Kidney capillary endothelial cell (primary cell): ENCODE data around the gene NPR2.

Source experiments
- DNase-seq: peaks from one replicate; pipeline ENCODE4 v3.0.0-alpha.2; 2018; ENCODE audit warnings: low spot score

NPR2 gene

DNA sequence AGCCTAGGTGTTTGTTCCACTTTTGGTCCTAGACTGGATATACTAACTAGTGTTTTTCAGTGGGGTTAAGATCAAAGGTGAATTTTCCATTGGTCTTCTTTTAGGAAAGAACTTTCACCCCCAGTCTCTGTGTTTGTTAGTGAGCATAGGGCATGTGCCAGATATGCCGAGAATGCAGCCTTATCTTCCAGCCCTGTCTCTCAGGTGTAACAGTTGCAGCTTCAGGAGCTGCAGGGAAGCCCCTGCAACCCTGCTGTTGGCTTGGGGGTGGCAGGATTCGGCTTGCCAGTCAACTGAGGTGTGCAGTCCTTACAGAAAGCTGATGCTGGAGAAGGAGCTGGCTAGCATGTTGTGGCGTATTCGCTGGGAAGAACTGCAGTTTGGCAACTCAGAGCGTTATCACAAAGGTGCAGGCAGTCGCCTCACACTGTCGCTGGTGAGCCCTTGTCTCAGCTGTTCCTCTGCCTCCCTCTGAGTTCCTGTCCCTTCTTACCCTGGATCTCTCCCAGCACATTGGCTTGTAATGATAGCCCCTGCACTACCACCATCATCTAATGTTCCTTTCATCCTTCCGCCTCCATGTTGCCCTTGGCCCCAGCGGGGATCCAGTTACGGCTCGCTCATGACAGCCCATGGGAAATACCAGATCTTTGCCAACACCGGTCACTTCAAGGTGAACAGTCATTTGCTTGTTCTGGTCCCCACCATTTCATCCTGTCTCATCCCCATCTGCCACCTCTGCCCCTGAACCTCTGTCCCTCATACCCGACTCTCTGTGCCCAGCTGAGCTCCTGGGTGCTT, 10.1 kb downstream of the NPR2 start:
- DNase-seq = no peak

DNA sequence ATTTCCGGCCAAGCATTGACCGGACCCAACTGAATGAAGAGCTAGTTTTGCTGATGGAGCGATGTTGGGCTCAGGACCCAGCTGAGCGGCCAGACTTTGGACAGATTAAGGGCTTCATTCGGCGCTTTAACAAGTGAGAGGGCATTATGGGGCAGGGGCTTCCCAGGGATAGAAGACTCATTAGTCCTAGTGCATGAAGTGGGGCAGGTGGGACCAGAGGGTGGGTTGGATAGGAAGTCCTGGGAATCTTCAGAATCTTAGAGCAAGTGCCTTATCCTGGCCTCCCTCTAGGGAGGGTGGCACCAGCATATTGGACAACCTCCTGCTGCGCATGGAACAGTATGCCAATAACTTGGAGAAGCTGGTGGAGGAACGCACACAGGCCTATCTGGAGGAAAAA, 14.7 kb downstream of the NPR2 start:
- DNase-seq = no peak

DNA sequence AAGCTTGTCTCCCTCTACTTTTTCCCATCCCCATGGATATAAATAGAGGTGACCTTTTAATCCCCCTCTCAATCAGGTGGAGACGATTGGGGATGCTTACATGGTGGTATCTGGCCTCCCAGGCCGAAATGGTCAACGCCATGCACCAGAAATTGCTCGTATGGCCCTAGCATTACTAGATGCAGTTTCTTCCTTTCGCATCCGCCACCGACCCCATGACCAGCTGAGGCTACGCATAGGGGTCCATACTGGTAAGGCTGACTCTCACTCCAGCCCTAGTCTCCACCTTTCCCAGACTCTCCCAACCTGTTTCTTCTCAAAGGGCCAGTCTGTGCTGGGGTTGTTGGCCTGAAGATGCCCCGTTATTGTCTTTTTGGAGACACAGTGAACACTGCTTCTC, 17.0 kb downstream of the NPR2 start:
- no peak for DNase-seq

DNA sequence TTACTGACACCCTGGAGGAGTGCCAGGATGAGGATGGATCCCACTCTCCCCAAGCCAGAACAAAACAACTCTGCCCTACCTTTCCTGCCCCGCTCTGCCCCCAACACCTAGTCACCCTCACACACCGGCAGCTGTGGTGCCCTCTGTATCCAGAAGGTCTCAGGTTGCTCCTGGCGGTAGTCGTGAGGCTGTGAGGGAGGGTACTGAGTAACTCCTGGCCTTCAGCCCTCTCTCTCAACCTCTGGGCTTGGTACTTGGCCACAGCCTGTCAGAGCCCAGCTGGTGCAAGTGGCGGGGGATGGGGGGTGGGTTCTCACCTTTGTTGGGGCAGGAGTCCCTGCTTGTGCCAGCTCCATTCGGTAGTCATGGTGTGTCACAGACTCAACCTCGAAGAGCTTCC, 18.7 kb downstream of the NPR2 start:
- DNase-seq = no peak

DNA sequence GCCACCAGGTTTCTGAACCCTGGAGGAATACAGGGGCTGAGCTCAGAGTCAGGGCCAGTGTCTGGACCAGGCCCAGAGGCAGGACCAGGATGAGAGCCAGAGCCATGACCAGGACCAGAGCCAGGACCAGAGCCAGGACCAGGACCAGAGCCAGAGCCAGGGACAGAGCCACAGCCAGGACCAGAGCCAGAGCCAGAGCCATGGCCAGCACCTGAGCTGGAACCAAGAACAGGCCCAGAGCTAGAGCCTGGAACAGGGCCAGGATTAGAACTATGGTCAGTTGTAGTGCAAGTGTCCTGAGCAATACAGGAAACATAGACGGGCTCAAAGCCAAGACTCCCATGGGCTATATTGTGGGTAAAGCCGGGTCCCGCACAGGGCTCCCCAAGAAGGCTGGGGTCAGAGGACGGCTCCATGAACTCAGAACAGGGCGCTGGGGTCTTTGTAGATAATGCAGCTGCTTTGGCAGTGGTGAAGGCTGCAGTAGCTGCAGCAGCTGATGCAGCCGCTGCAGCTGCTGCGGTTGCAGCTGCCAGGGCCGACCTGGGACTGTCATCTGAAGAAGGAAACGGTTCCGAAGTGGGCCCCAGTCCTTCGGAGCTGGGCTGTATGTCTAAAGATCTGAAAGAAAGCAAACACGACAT, 20.1 kb downstream of the NPR2 start:
- no peak for DNase-seq

DNA sequence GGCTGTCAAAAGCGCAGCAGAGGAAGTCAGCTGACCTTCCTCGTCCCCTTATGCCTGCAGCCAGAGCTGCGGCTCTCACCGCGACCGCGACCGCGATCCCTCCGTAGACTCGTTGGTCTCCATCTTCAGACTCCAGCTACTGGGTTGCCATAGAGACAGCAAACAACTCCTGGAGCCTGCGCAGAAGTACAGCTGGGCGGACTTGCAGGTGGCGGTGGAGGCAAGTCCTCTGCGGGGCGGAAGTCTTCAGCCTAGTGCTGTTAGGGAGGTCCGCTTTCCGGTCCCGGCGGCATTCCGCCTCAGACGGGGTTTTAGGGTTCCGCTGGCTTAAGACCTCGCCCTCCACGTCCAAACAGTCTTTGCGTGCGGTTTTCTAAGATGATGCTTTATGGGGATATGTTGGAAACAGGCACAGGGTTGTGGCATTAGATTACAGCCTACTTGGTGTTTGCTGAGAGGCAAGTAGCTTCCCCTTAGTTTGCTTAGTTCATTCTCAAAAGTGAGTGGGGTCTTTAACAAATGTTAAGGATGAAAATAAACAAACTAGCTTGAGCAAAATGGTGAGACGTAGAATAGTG, 20.7 kb downstream of the NPR2 start, which contains the start of gene SPAG8:
Gene SPAG8, minus strand, starts transcription at position 238 of the 578 bp plus-strand sequence. Its CDS starts 115 bp downstream, at position 123.
- peak; percentile 92 for DNase-seq

DNA sequence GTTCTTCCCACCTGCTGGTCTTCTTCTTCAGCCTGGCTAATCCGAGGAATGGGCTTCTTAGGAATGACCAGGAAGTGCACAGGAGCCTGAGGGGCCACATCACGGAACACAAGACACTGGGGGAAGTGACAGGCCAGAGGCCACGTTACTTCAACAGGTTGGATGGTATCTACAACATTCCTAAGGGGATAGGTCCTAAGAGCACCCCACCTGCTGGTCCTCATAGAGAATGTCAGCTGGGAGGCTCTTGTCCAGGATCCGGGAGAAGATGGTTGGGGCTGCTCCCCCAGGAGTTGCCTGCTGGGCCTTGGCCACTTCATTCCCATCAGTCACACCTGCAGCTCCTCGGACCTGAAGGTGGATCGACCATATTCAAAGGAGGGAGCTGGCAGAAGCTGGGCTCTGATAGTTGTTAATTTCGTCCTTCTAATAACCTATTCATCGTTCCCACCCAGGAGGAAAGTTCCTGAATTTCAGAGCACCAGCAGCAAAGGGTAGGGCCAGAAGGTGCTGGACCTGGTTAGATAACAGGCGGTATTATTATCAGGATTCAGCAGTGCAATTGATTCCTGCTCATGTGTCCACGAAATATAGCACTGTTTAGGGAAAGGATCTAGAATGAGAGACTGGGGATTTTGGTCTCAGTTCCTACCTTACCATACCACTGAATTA, 22.2 kb downstream of the NPR2 start:
- DNase-seq = no peak

DNA sequence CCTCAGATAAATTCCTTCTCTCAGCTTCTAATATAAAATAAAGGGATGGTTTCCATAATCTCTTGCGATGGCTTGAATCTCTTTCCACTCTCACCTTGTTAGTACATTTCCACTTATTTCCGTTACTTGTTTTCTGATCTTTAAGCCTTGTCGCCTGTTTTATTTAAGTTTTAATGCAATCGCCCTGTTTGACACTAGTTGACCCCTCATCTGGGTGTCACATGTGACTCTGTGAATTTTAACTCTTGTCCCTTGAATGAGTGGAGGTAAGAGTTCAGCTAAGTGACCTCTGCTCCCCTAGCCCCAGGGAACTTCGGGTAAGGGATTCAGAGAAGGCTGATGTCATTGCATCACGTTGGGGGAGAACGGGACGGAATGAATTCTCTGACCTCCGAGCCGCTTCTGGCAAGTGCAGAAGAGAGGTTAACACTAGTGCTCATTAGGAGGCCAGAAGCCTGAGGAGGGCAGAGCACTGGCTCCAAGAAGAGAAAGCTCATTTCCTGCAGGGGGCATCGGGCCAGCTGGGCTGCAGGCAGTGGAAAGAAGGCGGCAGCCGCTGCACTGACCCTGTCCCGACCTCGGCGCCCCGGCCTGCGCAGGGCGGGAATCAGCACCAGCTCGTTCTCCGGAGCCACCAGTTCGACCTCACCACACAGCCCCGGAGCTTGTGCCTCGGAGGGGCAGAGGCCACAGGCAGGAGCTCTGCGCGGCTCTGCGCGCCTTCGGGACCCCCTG, 22.9 kb downstream of the NPR2 start:
- DNase-seq = no peak

DNA sequence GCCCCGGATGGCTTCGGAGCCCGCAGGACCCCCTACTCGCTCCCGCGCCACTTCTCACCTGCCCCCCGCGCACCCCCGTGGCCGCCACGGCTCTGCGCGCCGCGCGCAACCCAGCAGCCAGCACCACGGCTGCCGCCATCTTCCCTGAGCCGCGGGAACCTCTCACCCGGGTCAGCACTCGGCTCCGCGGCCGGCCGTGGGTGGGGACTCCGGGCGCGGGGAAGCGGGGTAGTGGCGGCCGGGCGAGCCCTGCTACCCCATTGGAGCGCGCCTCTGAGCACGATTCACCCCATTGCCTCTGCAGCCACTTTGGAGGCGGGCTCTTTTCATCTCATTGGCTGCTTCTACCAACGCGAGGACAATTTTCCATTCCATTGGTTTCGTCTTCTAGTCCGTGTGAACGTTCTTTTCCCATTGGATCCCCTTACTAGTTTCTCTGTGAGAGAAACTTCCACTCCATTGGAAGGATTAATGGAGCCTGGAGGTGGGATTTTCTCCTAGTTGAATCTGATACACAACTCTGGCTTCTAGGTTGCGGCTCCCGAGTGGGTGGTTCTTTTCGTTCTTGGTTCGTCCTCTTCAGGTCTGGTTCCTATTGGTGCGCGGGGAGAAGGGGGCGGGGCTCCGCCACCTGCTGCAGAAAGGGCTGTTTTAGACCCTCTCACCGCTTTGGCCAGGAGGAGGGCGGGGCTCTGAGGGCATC, 23.6 kb downstream of the NPR2 start, which contains the start of gene HINT2:
Gene HINT2, minus strand, starts transcription at position 202 of the 703 bp plus-strand sequence. Its CDS starts 63 bp downstream, at position 139.
- peak; percentile 97 for DNase-seq

DNA sequence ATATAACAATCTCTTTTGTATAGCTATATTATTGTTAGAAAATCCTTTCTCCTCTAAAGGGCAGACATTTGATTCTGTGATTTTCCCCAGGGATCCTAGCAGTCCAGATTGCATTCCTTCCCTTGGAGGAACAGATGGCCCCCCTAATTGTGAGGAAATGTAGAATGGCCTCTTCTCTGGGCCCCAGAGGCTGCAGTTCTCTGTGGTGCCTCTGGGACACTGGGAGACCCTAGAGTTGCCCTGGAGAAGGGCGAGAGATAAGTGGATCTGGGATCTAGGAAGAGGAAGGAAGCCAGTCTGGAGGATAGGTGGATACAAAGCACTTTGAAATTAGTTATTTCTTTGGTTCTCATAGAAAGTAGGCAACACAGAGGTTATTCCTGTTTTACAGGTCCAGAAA, 25.3 kb downstream of the NPR2 start:
- no peak for DNase-seq

DNA sequence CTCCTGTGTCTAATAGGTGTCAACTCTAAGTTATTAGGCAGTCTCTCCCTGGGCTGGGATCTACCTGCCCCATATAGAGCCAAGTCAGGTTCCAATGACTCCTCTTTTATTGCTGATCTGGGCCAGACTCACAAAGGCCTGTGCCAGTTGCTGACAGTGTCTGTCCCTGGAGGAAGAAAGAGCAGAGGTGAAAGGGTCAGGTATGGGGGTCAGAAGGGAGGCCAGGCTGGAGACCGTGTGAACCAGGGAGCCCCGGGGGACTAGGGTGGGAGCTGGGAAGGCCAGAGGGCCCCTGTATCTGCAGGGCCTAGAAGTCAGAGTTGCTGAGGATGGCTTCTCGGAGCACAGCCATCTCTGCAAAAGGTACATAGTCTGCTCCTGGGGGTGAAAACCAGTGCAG, 26.9 kb downstream of the NPR2 start:
- DNase-seq = no peak

DNA sequence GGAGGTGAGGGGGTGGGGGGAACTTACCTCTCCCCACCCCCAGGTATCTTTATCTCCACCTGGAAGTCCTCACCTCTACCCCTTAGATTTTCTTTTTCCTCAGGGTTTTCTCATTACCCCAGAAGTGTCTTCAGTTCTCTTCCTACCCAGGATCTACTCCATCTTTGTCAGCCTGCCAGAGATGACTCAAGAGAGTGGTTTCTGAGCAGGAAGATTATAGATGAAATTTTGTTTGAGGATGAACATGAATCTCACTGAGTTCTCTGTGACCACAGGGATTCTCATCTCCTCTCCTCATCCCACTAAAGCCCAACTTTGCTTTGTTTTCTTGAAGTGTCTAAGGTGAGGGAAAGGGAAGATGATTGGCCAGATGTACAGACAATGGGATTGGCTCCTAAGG, 28.7 kb downstream of the NPR2 start:
- no peak for DNase-seq

DNA sequence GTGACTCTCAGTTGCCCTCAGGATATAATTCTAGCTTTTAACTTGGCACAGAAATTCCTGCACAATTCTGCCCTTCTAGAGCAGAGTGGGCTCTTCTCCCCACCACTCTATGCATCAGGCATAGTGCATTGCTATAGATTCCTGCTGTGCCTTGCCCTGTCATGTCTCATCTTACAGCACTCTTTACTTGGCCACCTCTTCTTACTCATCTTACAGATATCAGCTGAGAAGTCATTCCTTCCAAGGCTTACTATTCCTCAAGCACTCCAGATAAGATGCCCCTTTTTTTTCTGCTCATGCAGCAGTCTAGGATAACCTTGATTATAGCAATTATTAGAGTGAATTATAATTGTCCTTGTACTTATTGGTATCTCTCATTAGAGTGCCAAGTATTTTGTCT, 31.5 kb downstream of the NPR2 start:
- DNase-seq = no peak

DNA sequence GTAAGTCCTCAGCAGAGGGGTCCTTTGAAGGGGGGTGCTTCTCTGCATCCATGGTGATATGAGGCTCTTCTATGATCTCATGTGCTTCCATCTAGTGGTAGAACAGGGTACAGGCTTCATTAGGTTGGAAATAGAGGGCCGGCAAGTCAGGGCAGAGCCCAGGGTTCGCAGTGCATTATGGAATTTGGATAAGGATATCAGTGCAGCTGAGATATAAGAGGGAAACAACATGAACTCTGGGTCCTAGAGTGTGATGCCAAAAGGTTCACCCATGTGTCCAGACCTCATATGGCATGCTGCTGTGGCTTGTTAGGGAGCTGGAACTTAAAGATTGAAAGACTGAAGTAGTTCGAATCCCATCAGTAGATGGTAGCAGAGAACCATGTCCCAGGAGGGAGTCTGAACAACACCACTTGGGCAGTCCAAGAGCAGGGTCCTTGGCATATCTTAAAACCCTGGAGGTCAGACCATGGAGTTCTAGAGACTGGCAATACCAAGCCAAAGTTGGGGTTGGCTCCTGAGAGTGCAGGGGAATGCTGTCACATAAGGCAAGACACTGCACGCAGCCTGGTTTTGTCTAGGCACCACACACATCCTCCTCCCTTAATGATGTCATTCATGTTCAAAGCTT, 34.8 kb downstream of the NPR2 start:
- peak; percentile 70 for DNase-seq

DNA sequence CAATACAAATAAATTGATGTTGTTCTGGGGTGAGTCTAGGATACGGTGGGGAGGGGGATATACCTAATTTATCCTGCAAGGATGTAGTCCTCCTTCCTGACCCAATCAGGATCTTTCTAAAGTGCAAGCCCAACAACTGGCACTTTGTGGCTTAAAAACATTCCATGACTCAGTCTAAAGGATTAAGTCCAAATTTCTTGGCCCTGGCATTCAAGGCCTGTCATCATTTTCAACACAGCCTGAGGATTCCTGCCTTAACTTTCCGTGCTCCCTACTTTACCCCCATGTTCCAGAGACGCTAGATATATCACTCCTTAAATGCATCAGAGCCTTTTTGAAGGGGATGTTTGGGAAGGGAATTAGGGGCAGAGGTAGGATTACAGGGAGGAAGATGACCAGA, 36.1 kb downstream of the NPR2 start:
- DNase-seq = no peak

DNA sequence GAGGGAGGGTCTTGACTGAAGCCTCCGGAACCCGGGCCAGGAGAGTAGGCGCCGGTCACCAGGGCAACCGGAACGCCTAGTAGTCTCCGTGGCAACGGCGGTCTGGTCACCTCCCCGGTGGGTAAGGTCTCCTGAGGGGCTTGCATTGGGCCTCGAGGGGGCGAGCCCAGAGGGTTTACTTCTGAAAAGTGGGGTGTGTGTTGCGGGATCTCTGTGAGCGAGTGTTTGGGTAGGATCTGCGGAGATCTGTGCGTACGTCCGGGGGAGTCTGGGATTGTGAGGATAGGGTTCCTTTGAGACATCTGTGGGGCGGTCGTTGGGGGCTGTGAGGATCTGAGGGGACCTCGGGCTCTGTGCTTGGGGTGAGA, 37.3 kb downstream of the NPR2 start, which contains the start of gene FAM221B:
Gene FAM221B, minus strand, starts transcription at position 17 of the 368 bp plus-strand sequence. CDS start 2,571 bp downstream, outside the sequence.
- no peak for DNase-seq

DNA sequence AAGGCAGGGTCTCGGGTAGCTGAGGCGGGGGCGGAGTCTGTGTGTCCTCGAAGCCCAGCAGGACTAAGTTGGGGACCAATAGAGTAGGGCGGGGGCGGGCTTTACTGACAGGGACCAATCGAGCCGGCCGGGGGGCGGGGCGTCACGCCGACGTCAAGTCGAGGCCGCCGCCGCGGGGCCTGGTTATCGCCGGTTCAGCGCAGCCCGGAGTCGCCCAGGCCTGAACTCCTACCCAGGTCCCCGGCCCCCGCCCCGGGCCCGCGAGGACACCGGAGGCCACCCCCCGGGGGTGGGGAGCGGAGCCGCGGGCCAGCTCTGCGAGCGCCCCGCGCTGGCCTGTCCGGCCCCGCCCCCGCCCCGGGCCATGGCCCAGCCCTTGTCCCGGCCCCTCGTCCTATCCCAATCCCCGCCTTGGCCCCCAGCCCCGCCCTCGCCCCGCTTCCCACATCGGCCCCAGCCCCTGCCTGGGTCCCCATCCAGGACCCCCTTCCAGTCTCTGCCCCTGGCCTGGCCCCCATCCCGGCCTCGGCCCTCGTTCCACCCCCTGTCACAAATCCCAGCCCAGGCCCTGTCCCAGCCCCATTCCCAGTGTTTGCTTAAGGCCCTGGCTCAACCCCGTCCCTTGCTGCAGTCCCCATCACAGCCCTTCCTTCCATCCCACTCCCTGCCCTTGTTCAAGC, 37.8 kb downstream of the NPR2 start, which contains the start of gene TMEM8B:
Gene TMEM8B, plus strand, starts transcription at position 145 of the 680 bp plus-strand sequence. Its CDS starts 220 bp downstream, at position 365.
- DNase-seq = peak; percentile 79

DNA sequence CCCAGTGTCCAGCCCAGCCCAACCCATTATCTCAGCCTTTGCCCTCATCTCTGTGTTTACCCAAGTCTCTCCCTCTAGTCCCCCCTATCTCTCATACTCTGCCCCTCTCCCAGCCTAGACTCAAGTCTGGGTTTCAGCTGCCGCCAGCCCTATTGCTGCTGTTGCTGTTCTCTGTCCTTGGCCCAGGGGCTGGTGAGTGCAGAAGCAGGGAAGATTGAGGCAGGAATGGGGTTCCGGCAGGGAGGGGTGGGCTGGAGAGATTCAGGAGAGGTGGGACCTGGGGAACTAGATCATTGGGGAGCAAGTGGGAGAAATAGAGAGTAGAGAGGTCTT, 38.3 kb downstream of the NPR2 start:
- DNase-seq = no peak

DNA sequence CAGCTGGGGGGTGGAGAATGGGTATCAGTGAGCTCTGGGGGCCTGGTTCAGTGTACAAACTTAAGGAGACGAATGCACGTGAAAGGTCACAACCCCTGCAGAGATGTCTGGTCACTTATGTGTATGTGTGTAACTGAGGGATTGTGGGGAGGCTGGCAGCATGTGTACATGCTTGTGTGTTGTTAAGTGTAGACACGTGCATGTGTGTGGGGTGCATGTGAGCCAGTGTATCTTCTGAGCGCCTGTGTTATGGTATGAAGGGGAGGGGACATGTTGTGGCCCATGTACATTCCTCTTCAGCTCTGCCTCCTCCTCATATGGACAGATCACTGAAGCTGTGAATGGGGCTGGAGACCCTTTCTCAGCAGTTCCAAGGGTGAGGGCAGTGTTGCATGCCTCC, 39.6 kb downstream of the NPR2 start:
- DNase-seq = no peak

DNA sequence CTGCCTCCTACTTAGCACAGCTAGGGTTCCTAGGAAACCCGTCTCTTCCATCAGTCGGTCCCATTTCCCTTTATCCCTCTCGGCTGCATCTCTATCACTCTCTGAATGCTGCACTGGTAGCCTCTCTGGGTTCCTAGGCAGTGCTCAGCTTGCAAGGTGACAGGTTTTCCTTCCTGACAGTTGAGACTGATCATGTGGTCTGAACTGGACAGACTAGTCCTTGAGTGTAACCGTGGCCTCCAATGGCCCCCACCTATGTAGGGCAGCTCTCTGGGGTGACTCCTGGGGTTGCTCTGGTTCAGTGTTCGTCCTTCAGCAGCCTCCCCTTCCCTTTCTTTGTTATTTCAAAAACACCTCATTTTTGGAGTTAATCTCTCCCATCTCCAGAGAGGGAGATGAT, 41.4 kb downstream of the NPR2 start:
- no peak for DNase-seq
